Stomach (tissue), 4 donors: ENCODE measurements around the gene NCOA1.

Source experiments
- CTCF ChIP-seq, 7 experiments: fragments of 450-650 bp in 4 of 7; fragments of 200-600 bp in 3 of 7; sonication (generic) in 3 of 7; IDR thresholded peaks; one replicate each; pipeline ENCODE4 v1.5.1; 2016 to 2019; ENCODE audit warnings: antibody characterized with exemption in 7 of 7, control low read depth in 2 of 7, mild to moderate bottlenecking in 1 of 7
- EP300 ChIP-seq: sonication (generic); formaldehyde crosslinking; IDR thresholded peaks from one replicate; pipeline ENCODE4 v1.6.1; 2017; ENCODE audit warnings: antibody characterized with exemption
- POLR2A ChIP-seq, 4 donors: fragments of 450-650 bp; IDR thresholded peaks; one replicate each; pipeline ENCODE4 v1.6.1; 2016; ENCODE audit warnings: antibody characterized with exemption in 4 of 4, control low read depth in 2 of 4, mild to moderate bottlenecking in 1 of 4, moderate library complexity in 1 of 4

GRCh38 chr2:24638568-24638967 is 147.5 kb downstream of the NCOA1 start:
- TF ChIP-seq EP300 (no peak), CTCF (IDR thresholded peaks at IDR 0.05) (no peak), POLR2A (IDR thresholded peaks at IDR 0.05) (no peak)
